Measurements from ENCODE around the gene ADA. TPM values are rescaled to one million over a fixed set of nuclear protein-coding genes. Genes with fewer than 3 reads are reported as not detected.

The ADA gene
- total RNA-seq, 4 donors from 2014 or later: 2.2 to 5.1 (median 3.0) TPM

- H3K9me3 ChIP-seq: no peaks in the 10 kb centered on the region
- H3K27me3 ChIP-seq: no peaks in the 10 kb centered on the region
- in situ Hi-C loops (cut with MboI; ENCODE audit: low sequenced_read_pairs in 4 of 4) (loop anchor here in 1 of 4 donors (25.0 kb wide), 1 partner anchor 373 kb away; the partner anchor contains the start of gene OSER1), intact Hi-C loops (cut with DNase I; ENCODE audit: low total_unique reads) (loop anchor here (10.0 kb wide), 1 partner anchor 381 kb away; no protein-coding TSS in a partner anchor)
- peaks cover 0 to 10% of the 10 kb centered on the region in 2 donors for H3K36me3 ChIP-seq
- TF ChIP-seq POLR2A (IDR thresholded peaks at IDR 0.05) (peak in 1 of 2 donors; percentile 35), CTCF (IDR thresholded peaks at IDR 0.05 in 4 of 5, conservative IDR thresholded peaks at IDR 0.05 in 1 of 5) (no peak)
- H3K4me3 ChIP-seq: peak overlapping the region; percentile 65 to 76 (median 74)
- peak; percentile 61 to 70 for ATAC-seq
- peak overlapping the region; percentile 95 to 98 (median 98) for H3K27ac ChIP-seq
- H3K4me1 ChIP-seq: peaks cover 51 to 61% of the 10 kb centered on the region in 2 donors
- peak; percentile 45 to 69 for DNase-seq
Observed at GRCh38 chr20:44585057-44585963, 66.2 kb downstream of the ADA start.

- Histone ChIP-seq H3K27ac (peak overlapping the region; percentile 95 to 98 (median 98)), H3K27me3 (no peaks in the 10 kb centered on the region), H3K4me3 (peak overlapping the region; percentile 65 to 76 (median 74)), H3K4me1 (peaks cover 62 to 71% of the 10 kb centered on the region in 2 donors), H3K9me3 (no peaks in the 10 kb centered on the region), H3K36me3 (no peaks in the 10 kb centered on the region)
- TF ChIP-seq POLR2A (IDR thresholded peaks at IDR 0.05) (no peak), CTCF (IDR thresholded peaks at IDR 0.05 in 4 of 5, conservative IDR thresholded peaks at IDR 0.05 in 1 of 5) (peak in 2 of 5 experiments; percentile 11 to 25)
- in situ Hi-C loops (cut with MboI; ENCODE audit: low sequenced_read_pairs in 4 of 4): loop anchor here in 1 of 4 donors (25.0 kb wide), 1 partner anchor 372 kb away; the partner anchor contains the start of gene OSER1
- ATAC-seq (no peak), DNase-seq (no peak)
- intact Hi-C loops (cut with DNase I; ENCODE audit: low total_unique reads): loop anchor here (5.0 to 10.0 kb wide), 2 partner anchors 379 to 753 kb away; no protein-coding TSS in a partner anchor
Observed at GRCh38 chr20:44584162-44584561, 67.3 kb downstream of the ADA start.

GRCh38 chr20:44583157-44583556 is 68.3 kb downstream of the ADA start:
- H3K9me3 ChIP-seq: no peaks in the 10 kb centered on the region
- H3K36me3 ChIP-seq: no peaks in the 10 kb centered on the region
- H3K4me1 ChIP-seq: peaks cover 69 to 79% of the 10 kb centered on the region in 2 donors
- H3K4me3 ChIP-seq: peak overlapping the region; percentile 65 to 76 (median 74)
- H3K27ac ChIP-seq: peak overlapping the region; percentile 95 to 98 (median 98)
- H3K27me3 ChIP-seq: no peaks in the 10 kb centered on the region
- in situ Hi-C loops (cut with MboI; ENCODE audit: low sequenced_read_pairs in 4 of 4) (loop anchor here in 1 of 4 donors (25.0 kb wide), 1 partner anchor 371 kb away; the partner anchor contains the start of gene OSER1), intact Hi-C loops (cut with DNase I; ENCODE audit: low total_unique reads) (loop anchor here (5.0 to 10.0 kb wide), 2 partner anchors 378 to 754 kb away; no protein-coding TSS in a partner anchor)
- ATAC-seq (no peak), DNase-seq (no peak)
- TF ChIP-seq POLR2A (IDR thresholded peaks at IDR 0.05) (no peak), CTCF (IDR thresholded peaks at IDR 0.05 in 4 of 5, conservative IDR thresholded peaks at IDR 0.05 in 1 of 5) (no peak)

- DNase-seq: peak; percentile 89 to 92
- no peaks in the 10 kb centered on the region for H3K27me3 ChIP-seq
- in situ Hi-C loops (cut with MboI; ENCODE audit: low sequenced_read_pairs in 4 of 4) (loop anchor here in 1 of 4 donors (25.0 kb wide), 1 partner anchor 370 kb away; the partner anchor contains the start of gene OSER1), intact Hi-C loops (cut with DNase I; ENCODE audit: low total_unique reads) (loop anchor here (5.0 to 10.0 kb wide), 2 partner anchors 378 to 755 kb away; no protein-coding TSS in a partner anchor)
- ATAC-seq: peak; percentile 88
- TF ChIP-seq POLR2A (IDR thresholded peaks at IDR 0.05): peak; percentile 89 to 97
- TF ChIP-seq CTCF (IDR thresholded peaks at IDR 0.05 in 4 of 5, conservative IDR thresholded peaks at IDR 0.05 in 1 of 5): no peak
- no peaks in the 10 kb centered on the region for H3K9me3 ChIP-seq
- H3K4me1 ChIP-seq: peaks cover 71 to 79% of the 10 kb centered on the region in 2 donors
- H3K4me3 ChIP-seq: peak within 1 kb of the TSS; percentile 65 to 76 (median 74)
- H3K27ac ChIP-seq: peak within 1 kb of the TSS; percentile 95 to 98 (median 98)
- H3K36me3 ChIP-seq: no peaks in the 10 kb centered on the region
Observed at GRCh38 chr20:44582311-44583025, 69.0 kb downstream of the ADA start, which contains the start of gene PKIG. TSS of gene PKIG (plus strand) at chr20:44582579. CDS start at chr20:44614557, 31,978 bp downstream.
